ENCODE results near the gene RASIP1. TPM values are rescaled to one million over a fixed set of nuclear protein-coding genes. Genes with fewer than 3 reads are reported as not detected.

Gene RASIP1
- total and polyA plus RNA-seq, 2 of the 8 experiments (the other 6 are each of a cell fraction or from before 2014, with no cell fraction given) = 9.3 to 11.4 TPM

- peak; percentile 100 for TF ChIP-seq SIX5 (IDR thresholded peaks at IDR 0.05; ENCODE audit: low read depth, low read length)
- TF ChIP-seq EGR1 (IDR thresholded peaks at IDR 0.05; ENCODE audit: borderline replicate concordance, low read depth, low read length) = no peak
- no peak for TF ChIP-seq MAFK (IDR thresholded peaks at IDR 0.05; ENCODE audit: low read depth, low read length)
- peak; percentile 70 for TF ChIP-seq SAP30 (IDR thresholded peaks at IDR 0.05; ENCODE audit: insufficient read depth, insufficient replicate concordance, low read length)
- peak; percentile 10; the same call in 1 of the 2 replicates for TF ChIP-seq USF2 (IDR thresholded peaks at IDR 0.05; ENCODE audit: low read length)
- no peak for TF ChIP-seq EZH2 (IDR thresholded peaks at IDR 0.05; ENCODE audit: low read depth, low read length, severe bottlenecking)
- TF ChIP-seq TAF7 (optimal IDR thresholded peaks at IDR 0.05; ENCODE audit: borderline replicate concordance, low read depth, low read length) = no peak
- TF ChIP-seq SIN3A (conservative IDR thresholded peaks at IDR 0.05 in 1 of 2, IDR thresholded peaks at IDR 0.05 in 1 of 2; ENCODE audit: low read depth in 1 of 2, low read length in 2 of 2) = peak; percentile 69 to 70; a peak in 2 of 4 replicates
- TF ChIP-seq TAF1 (IDR thresholded peaks at IDR 0.05; ENCODE audit: low read depth, low read length) = 0 out of 2 replicates have a peak, but pooled peaks have one; percentile 24
- peak; percentile 93 for TF ChIP-seq SP1 (IDR thresholded peaks at IDR 0.05; ENCODE audit: low read depth, low read length)
- no peak for TF ChIP-seq RNF2 (IDR thresholded peaks at IDR 0.05; ENCODE audit: borderline replicate concordance, low read depth, low read length, missing control alignments, poor library complexity, severe bottlenecking)
- no peak for TF ChIP-seq RFX5 (IDR thresholded peaks at IDR 0.05; ENCODE audit: borderline replicate concordance, low read depth, low read length)
- TF ChIP-seq E2F6 (IDR thresholded peaks at IDR 0.05) = no peak
- TF ChIP-seq EP300 (IDR thresholded peaks at IDR 0.05; ENCODE audit: borderline replicate concordance in 1 of 2, low read depth in 2 of 2, low read length in 2 of 2) = no peak
- TF ChIP-seq CHD1 (IDR thresholded peaks at IDR 0.05; ENCODE audit: low read depth, low read length) = no peak
- no peak for TF ChIP-seq MAX (IDR thresholded peaks at IDR 0.05)
- no peak for TF ChIP-seq BRCA1 (IDR thresholded peaks at IDR 0.05; ENCODE audit: low read depth, low read length)
- no peak for TF ChIP-seq NANOG (IDR thresholded peaks at IDR 0.05; ENCODE audit: insufficient read depth, low read depth, low read length, poor library complexity, severe bottlenecking)
- TF ChIP-seq RXRA (IDR thresholded peaks at IDR 0.05; ENCODE audit: insufficient read depth, low read depth, low read length) = no peak
- TF ChIP-seq GTF2F1 (IDR thresholded peaks at IDR 0.05; ENCODE audit: borderline replicate concordance, low read depth, low read length) = no peak
These were observed 19.7 kb downstream of the RASIP1 start (continued) for GRCh38 chr19:48720613-48721296.

All from H1 (cell line).